NCI-H524 (cell line): ENCODE data around the gene PRKAG2.
"Not testable (repeated sequence)": the region's sequence is repeated elsewhere in the genome, so short reads cannot be mapped to it uniquely, and the experiment has no call there.

Experiments
- DNase-seq, 2 experiments: peaks; one replicate each; lab custom pipeline; 2025; lab: John Stamatoyannopoulos, UW

Gene PRKAG2

DNA sequence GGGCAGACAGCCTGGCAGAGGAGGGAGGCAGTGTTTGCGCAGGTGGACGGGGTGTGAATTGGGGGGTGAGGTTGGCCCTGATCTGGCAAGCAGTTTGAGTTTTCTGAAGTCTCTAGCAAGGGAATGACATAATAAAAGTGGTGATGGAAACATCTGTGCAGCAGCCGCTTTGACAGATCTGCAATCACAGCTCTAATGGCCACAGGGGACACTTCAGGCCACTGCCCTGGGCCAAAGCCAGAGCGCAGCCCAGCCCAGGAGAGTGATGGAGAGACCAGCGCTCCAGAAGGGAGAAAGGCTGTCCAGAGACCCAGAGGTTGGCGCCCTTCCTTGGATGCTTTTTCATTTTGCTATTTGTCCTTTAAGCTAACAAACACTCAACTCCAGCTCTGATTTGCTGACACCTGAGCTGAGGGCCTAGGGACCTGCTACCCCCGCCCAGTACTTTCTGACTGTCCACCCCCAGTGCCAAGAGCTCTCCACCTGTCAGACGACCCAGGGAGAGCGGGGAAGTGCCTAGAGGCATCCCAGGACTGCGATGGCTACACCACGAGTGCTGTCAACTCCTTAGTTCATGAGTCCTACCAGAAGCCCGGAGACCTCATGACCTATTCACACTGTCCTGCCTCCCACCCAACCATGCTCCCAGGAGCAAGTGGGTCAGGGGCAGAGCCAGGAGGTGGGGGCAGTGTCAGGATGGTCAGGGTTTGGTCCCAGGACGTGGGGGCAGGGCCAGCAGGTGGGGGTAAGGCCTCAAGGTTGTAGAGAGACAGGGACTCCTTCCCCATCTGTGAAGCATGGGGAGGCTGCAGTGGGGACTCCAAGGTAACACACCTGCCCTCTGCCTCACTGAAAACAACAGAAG, 112.6 kb downstream of the PRKAG2 start:
- no peak for DNase-seq

DNA sequence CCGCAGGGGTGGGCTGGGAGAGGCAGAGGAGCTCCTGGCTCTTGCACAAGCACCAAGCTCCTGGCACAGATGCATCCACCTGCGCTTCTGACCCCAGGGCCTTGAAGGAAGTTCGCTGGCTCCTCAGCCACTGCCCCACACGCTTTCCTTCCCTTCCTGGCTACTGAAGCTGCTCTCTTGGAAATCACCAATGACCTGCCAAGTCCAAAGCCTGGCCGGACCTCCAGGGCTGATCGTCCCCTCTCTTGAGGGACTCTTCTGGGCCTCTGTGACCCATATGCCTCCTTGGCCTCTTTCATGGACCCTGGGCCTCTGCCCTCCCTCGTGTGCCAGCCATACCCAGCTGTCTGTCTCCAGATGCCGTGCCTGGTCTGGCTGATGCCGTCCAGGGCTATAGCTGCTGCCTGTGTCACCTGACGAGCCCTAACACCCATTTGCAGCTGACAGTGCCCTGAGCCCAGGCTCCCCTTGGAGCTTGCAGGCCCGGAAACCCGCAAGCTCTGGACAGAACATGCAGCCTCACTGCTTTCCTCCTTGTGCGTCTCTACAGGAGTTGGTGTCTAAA, 113.4 kb downstream of the PRKAG2 start:
- no peak for DNase-seq

DNA sequence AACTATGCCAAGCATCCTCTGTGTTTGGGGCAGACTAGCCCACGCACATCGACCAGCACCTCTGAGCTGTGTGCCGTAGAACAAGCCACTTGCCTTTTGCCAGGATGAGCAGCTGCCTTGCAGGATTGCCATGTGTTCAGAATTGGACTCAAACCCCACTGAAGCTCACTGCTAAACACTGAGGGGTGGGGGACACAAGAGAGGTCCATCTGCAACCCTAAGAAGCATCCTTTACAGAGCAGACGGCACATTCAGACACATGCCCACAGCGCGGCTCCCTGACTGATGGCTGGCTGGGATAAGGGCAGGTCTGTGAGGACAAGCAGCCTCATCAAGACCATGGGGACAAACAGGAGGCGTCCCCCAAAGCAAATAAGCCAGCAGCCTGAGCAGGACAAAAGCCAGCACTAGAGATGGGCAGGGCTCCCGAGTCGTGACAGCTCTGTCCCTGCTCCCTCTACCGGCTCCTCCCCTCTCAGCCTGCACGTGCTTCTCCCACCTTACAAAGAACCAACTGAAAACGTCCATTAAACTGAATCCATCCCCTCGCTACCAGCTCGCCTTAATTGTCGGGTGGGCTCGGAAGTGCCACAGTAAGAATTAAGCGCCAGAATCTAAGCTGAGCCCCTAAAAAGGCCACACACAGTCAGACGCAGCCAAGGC, 114.2 kb downstream of the PRKAG2 start:
- DNase-seq = no peak

DNA sequence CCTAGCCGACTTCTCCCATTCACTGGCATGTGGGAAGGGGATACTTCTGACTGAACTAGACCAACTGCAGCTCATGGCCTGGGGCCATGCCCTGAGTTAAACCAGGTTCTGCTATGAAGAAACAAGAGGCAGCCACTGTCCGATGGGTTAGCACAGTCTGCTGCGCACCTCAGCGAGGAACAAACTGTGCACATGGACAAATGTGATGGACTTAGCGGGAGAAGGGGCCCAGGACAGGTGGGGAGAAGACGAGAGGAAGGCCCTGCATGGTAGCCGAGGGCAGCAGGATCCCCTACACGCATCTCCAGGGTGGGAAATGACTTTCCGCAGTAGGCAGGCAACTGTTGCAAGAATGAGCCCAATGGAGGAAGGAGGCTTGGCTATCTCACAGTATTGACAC, 115.0 kb downstream of the PRKAG2 start:
- DNase-seq = no peak

DNA sequence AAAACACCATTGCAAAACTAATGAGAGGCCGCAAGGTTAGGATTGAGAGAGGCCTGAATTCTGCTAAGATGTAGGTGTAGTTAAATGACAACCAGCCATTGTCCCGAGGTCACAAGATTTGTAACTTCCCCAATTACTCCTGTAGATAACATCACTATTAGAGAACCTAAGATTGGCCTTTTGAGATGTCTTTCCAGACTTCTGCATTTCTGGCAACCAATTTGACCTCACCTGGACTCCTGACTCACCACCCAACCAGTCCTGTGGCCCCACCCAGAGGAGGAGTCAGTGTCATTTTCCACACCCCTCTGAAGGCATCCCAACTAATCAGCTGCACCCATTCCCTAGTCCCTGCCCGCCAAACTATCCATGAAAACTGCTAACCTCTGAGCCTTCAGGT, 115.7 kb downstream of the PRKAG2 start:
- DNase-seq = no peak

DNA sequence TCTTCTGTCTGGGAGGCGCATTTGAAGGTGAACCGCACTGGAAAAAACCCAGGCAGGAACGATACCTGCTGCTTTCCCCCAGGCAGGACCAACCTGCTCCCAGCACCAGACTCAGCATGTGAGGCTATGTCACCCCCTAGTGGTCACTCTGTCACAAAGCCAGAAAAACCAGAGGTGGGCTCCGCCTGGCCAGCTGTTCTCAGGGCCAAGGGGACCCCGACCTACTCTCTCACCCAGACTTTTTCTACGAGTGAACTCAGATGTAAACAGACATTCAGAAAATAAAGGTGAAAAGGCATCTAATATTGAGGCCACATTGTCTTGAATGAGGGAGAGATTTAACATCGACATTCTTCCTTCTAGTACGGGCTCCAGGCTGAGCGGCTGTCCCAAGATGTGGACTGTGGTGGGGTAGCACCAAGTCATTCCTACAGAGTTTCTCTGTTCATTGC, 117.3 kb downstream of the PRKAG2 start:
- DNase-seq = peak; percentile 18 to 69

DNA sequence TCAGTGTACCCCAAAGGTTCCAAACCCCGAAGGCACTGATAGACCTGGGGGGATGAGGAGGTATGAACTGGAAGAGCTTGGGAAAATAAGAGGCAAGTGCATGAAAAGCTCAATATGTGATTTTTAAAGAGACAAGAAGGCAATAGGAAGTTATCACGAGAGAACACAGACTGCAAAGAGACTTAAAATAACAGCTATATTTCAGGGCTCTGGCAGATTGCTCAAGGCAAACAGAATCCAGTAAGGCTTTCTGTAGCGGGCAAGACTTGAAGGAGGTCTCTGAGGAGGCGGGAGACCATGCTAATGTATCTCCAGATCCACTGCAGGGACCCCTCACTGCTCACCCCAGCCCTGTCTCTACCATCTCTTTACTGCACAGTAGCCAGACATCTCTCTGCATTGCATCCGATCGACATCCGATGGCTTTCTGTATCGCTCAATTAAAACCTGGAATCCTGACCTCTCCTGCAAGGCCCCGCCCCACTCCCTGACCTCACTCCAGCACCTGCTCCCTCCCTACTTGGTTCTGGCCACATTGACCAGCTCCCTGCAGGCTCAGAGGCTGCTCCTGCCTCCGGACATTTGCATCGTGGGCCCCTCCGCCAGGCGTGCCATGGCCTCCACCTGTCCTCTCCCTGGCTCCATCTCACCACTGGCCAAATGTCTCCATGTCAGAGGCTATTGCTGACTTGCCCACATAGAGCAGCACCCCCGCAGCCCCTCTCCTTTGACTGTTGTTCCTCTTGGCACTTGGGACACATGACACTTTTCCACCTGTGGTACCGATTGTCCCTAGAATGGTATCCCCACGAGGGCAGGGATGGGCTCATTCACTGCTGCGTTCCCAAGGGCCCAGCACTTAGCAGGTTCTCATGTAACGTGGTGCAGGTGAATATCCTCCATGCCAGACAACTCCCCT, 118.0 kb downstream of the PRKAG2 start:
- no peak for DNase-seq

DNA sequence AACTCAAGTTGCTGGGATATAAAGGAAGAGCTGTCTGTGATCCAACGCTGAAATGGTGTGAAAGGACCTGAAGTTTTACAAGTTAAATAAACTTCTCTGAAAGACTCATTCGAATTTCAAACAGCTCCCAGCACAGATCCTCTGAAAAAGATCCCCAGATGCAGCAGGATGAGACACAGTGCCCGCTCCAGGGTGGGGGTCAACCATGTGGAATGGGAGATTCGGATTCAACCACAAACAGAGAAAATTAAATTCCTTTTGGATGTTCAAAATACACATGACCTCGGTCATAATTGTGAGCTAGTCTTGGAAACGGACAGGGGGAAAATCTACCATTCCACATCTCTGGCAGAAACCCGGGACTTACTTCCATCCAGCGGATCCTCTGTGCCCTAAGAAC, 119.6 kb downstream of the PRKAG2 start:
- DNase-seq = no peak

DNA sequence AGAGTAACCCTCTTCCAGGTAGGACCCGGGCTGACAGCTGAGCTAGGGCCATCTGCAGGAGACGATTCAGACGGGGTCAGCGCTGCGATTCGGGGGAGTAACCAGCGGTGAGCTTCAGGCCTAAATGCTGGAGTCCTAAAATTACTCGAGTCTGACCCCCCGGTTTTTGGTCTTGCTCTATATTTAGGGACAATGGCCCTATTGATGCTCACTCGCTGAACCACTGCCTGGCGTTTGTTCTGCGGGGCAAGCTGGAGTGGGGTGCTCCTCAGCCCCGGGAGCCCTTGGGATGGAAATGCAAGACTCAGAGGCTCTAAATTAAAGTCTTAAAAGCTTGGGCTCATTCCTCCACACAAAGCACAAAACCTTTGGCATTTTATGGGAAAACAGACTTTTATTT, 120.0 kb downstream of the PRKAG2 start:
- no peak for DNase-seq

DNA sequence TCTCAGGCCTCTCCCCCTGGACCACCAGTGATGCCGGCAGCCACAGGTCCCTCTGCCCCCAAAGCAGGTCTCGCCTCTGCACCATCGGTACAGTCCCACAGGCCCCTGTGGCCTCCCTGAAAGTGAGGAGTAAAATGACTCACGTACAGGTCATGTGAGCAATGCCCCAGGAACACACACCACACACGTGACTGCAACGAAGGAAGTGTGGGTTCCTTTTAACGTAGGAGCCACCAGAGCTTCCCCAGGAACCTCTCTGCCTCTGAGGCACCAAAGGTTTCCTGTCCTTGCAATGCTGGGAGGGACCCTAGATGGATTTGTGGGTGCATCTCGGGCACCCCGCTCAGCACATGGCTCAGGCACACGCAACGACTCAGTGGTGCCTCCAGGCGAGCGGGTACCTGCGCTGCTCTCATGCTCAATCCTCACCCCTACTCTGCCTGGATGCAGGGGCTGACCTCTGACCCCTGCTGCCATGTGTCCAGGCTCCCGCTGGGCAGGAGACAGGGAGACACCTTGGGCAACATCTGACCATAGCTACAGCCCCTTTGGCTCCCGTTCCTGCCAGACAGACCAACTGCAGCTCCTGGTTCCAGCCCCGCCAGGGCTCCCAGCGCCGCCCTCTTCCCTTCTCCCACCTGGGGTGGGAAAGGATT, 120.7 kb downstream of the PRKAG2 start:
- DNase-seq = no peak

DNA sequence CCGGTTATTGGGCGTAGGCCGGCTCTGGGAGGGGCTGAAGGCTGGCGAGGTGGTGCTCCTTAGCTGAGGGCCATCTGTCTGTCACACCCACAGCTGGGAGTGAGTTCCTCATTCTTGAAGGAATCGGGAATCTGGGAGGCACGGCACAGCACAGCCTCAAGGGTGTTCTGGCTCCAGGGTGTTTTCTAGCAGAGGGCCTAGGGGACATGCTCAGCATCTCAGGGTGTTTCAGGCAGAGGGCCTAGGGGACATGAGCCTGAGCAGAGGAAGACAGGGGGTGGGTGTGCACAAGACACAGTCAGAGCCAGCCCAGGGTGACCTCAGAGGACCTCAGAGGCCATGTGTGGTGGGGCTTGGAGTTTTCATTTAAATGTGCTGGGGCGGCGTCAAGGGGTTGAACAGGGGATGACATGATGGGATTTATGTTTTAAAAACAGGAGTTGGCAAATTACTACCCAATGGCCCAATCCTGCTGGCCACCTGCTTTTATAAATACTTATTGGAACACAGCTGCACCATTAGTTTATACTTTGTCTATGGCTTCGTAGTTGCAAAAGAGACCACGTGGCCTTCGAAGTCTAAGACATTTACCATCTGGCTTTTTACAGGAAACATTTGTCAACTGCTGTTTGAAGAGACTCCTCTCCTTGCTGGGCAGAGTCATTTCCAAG, 121.6 kb downstream of the PRKAG2 start:
- peak; percentile 9 to 52 for DNase-seq

DNA sequence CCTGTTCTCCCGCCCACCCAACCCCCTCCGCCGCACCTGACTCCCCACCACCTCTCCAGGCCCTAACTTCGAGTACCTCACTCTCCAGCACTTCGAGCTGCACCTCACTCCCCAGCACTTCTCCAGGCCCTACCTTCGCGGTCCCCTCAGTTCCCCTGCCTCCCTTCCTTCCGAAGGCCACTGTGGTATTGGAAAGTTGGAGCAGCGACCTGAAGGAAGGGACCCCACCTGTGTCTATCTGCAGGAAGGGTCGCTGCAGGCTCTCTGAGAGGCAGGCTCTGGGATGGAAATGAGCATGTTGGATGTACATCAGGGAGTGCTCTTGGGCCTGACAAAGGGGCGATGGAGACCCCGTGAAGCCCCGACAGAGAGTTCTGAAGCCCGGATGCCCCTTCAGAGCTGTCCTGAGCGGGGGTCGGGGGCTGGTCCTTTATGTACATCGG, 122.2 kb downstream of the PRKAG2 start:
- no peak for DNase-seq

DNA sequence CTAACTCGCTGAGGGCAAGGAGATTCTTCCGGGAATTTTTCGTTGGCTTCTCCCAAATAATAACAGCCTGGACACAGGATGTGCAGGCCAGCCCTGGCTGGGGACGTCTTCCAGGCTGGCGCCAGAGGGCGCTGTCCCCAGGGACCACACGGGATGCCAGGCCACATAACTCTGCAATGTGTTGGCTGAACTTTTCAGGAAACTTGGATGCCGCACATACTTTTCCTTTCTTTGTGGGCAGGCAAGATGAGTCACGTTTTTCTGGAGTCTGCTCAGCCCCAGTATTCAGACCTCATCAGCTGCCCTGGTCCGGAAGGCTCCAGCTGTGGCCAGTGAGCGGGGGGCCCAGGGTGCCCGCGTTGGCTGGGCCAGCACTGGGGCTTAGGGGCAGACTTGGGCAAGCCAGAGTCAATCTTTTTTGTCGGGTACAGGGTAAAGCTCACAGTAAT, 122.7 kb downstream of the PRKAG2 start:
- DNase-seq = peak in 1 of 2 experiments; percentile 56

DNA sequence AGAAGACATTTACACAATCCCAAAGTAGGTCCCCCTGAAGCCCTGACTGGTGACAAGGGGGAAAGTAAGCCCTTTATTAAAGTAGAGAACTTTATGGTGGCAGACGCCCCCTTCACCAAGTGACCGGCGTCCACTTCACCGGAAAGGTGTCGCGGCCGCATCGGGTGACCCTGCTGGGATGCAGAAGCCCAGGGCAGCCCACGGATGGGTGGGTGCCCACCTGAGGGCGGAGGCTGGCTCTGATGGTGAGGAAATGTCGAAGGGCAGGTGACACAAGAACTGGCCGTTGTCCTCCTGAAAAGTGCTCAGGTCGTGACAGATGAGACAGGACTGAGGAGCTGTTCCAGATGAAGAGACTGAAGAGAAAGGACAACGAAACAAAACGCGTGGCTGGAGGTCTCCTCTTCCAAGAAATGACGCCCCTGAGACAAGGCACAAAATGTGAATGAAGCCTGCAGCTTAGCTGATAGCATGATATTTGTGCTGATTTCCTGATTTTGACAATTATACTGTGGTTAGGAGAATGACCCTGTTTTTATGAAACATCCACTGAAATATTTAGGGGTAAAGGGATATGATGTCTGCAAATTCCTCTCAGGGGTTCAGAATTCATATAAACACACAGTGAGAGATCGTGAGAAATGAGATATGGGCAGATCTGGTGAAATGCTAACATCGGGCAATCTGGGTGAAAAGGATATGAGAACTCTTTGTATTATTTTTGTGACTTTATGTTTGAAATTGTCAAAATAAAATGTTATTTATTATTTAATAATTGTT, 123.9 kb downstream of the PRKAG2 start:
- no peak for DNase-seq

DNA sequence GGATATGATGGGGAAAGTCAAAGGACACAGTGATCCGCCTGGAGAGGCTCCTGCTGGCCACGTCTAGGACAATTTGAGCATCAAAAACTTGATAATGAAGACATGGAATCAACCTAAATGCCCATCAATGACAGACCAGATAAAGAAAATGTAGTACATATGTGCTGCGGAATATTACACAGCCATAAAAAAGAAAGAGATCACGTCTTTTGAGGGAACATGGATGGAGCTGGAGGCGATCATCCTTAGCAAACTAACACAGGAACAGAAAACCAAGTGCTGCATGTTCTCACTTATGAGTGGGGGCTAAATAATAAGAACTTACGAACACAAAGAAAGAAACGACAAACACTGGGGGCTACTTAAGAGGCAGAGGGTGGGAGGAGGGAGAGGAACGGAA, 124.9 kb downstream of the PRKAG2 start:
- no peak for DNase-seq

DNA sequence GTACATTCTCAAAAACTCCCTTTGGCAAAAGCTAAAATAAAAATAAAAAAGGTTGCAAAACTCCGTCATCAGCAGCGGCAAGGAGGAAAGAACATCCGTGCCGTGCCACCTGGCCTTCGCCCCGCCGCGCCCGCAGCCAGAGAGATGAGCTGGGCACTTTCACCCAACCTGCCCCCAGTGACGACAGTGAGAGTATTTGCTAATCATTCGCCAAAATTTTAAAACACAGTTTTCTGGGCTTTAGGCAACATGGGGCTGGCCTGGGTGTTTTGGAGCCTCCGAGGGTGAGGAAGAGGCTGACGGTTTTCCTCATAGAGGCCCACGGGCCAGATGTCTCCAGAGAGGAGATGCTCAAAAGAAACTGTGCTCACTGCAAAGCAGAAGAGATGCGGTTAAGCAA, 128.2 kb downstream of the PRKAG2 start:
- no peak for DNase-seq

DNA sequence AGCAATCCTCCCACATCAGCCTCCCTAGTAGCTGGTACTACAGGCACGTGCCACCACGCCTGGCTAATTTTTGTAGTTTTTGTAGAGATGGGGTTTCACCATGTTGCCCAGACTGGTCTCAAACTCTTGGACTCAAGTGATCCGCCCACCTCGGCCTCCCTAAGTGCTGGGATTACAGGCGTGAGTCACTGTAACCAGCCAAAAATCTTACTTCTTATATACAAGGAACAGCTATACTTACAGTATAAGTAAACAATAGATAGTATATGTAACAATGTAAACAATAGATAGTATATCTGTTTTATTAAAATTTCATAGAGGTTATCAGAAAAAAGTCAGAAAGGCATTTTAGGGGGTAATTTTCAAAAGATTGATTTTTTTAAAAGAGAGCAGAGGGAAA, 128.9 kb downstream of the PRKAG2 start:
- not testable (repeated sequence) for DNase-seq

DNA sequence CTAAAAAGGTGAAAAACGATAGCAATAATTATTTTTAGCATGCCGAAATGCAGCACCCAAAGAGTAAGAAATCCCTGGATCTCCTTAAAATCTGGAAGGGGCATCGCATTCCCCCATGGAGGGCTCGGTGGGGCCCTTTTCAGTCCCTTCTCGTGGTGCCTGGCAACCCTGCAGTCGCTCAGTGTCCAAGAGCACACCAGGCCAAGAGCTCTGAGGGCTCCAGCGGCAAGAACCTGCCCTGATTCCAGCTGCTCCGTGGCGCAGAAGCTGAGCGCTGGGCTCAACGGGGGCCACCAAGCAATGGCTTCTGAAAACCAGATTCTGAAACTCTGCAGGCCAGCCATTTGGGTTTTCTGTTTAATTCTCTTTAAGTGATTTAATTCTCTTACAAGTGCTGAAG, 131.2 kb downstream of the PRKAG2 start:
- no peak for DNase-seq

DNA sequence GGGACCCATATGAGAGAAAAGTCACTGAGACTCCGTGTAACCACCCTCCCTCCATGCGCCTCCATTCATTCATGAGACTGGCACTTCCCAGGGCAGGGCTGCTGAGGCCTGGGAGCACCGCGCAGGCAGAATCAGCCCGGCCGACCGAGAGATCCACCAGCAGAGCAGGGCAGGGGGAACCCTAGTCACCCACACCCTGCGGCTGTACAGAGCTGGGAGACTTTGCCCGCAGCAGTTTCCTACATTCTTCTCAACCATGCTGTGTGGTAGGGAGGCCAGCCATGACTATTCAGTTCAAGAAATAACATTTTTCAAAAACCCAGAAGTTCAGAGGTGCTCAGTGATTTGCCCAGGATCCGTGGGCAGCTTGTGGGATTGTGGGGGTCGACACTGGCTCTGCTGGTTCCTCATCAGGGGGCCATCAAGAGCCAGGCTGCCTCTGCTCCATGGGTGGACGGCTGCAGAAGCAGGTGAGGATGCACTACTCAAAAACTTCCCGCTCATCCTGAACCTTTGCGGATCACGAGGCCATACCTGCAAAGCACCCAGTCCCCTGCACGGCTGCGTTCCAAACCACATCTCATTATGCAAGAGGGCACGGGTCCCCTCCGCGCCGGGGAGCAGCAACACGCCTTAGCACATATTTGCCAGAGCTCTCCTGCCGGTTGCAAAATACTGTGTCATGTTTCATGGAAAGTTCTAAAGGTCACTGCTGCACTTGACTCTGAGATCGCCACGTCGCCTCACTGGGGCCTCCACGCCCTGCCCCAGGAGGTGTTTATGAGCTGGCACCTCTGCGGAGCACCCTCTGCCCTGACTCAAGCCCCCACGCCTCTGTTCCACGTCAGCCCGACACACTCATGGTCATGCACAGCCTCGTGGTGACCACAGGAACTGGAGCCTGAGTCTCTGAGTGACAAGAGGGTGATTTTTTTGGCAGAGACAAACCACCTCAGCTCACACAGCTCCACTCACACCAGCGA, 132.0 kb downstream of the PRKAG2 start:
- no peak for DNase-seq
